GM12878 (cell line): ENCODE measurements around the gene KCNQ1.

Experiments
- CBFB ChIP-seq: IDR thresholded peaks from 2 replicates; pipeline ENCODE4 v1.6.1; 2016; ENCODE audit warnings: antibody characterized with exemption, low read depth
- CEBPB ChIP-seq, 2 experiments: fragments of 150-350 bp in 1 of 2; IDR thresholded peaks; 2 replicates each; pipeline ENCODE4 v1.6.1; 2012 to 2014; ENCODE audit warnings: low read depth in 2 of 2, low read length in 2 of 2, borderline replicate concordance in 1 of 2, inconsistent platforms in 1 of 2
- EZH2 ChIP-seq: IDR thresholded peaks from 2 replicates; pipeline ENCODE4 v1.6.1; 2012; ENCODE audit warnings: low read depth, mild to moderate bottlenecking, control low read depth, inconsistent platforms, low read length, borderline replicate concordance; ENCODE audit not compliant: control insufficient read depth
- KDM1A ChIP-seq: fragments of 200-600 bp; sonication (generic); IDR thresholded peaks from 2 replicates; pipeline ENCODE4 v1.6.1; 2016; ENCODE audit warnings: borderline replicate concordance
- MAX ChIP-seq: IDR thresholded peaks from 2 replicates; pipeline ENCODE4 v1.6.1; 2012; ENCODE audit warnings: low read depth, low read length, improper control_type of control experiment
- RB1 ChIP-seq: fragments of 450-650 bp; formaldehyde crosslinking; IDR thresholded peaks from 2 replicates; pipeline ENCODE4 v1.6.1; 2017; ENCODE audit warnings: mild to moderate bottlenecking, borderline replicate concordance
- RELB ChIP-seq: fragments of 450-650 bp; IDR thresholded peaks from 2 replicates; pipeline ENCODE4 v1.6.1; 2017; ENCODE audit warnings: low read depth, mild to moderate bottlenecking, moderate library complexity
- USF2 ChIP-seq: IDR thresholded peaks from 2 replicates; pipeline ENCODE4 v1.6.1; 2011; ENCODE audit warnings: low read depth, low read length, improper control_type of control experiment, borderline replicate concordance

- no peak for TF ChIP-seq CBFB
- no peak for TF ChIP-seq CEBPB (IDR thresholded peaks at IDR 0.05; ENCODE audit: borderline replicate concordance in 1 of 2, low read depth in 2 of 2, low read length in 2 of 2)
- TF ChIP-seq RB1 = no peak
- TF ChIP-seq USF2 = no peak
- TF ChIP-seq KDM1A = no peak
- no peak for TF ChIP-seq EZH2
- no peak for TF ChIP-seq MAX
- no peak for TF ChIP-seq RELB
These were observed 390.9 kb downstream of the KCNQ1 start for GRCh38 chr11:2835751-2836150.
